HG02623 (cell line): ENCODE results near the gene GPA33.

Source experiments
- ATAC-seq: cut with Tn5 transposase; IDR thresholded peaks from one replicate; pipeline ENCODE4 v1.9.1; 2021; ENCODE audit warnings: moderate library complexity; ENCODE audit not compliant: unreplicated experiment

GPA33 gene

DNA sequence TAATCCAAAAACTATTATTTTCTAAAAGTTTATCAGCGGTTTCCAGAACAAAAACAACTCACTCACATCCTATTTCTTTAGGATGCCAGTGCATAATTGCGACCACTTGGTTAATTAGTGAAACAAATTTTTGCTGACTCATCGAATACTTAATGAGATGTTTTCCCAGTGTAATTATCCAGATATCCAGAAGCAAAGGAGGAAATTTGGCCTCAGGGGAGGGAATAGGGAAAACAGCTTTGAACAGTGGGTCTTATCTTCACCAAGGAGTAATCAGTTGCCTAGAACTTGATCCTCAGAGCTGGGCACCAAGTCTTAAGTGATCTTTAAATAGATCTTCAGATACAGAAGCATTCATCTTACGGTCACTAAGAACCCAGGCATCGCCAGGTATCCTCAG, 28.0 kb upstream of the GPA33 start:
- ATAC-seq = no peak

DNA sequence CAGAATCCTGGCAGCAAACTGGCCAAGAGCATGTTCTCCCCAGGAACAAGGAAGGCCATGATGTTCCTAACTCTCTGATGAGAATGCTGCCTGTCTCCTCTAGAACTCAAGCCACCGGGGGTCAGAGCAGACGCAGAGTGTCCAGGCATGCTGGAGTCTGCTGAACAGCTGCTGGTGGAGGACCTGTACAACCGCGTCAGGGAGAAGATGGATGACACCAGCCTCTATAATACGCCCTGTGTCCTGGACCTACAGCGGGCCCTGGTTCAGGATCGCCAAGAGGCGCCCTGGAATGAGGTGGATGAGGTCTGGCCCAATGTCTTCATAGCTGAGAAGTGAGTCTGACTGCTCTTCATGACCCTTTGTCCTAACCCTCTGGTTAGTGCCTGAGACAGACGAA, 27.0 kb upstream of the GPA33 start:
- no peak for ATAC-seq

DNA sequence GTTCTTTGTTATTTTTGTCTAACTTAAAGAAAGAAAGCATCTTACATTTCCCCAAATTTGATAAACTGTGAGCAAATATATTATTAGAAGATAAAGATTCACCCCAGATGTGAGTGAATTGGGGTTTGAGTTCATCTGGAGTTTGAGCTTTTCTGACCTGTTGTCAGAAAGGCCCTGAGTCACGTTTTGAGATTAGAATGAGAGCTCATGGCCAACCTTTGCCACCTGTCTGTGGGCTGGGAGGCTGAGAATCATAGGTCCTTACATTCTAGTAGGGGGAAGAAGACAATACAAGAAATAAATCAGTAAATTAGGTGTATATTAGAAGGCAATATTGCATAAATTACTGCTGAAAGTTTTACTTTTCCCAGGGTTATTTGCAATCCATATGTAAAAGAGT, 26.0 kb upstream of the GPA33 start:
- ATAC-seq = no peak

DNA sequence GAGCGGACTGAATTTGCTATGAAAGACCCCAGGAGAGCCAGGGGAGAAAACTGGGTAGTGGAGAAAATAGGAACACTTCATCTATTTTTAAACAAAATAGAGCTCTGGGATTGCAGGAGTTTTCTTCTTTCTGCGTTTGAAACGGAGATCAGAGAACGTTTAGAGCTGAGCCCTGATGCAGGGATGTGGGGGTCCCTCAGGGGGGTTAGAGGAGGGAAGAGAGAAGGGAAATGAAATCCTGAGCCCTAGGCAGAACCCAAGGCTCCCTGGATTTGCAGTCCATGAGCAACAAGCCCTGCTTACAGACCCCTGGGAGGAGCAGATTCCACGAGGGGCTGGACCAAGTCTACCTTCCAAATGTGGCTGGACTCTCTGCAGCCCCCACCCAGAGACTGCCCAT, 25.5 kb upstream of the GPA33 start:
- no peak for ATAC-seq

DNA sequence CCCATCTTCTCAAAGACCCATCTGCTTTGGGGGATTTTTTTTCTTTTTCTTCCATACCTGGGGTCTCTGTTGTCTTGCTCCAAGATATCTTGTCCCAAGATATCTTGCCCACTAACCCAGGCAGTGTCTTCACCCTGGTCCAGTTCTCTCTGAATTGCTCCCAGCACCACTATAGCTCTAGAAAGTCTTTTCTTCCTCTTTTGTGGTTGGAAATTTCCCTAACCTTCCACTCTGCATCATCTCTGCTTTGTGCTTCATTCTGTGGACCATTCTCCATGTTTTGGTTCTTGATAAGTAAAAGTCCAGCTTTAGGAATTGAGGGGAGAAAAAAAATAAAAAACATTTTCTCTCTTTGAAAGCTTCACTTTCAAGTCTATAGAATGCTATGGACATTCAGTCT, 24.5 kb upstream of the GPA33 start:
- no peak for ATAC-seq

DNA sequence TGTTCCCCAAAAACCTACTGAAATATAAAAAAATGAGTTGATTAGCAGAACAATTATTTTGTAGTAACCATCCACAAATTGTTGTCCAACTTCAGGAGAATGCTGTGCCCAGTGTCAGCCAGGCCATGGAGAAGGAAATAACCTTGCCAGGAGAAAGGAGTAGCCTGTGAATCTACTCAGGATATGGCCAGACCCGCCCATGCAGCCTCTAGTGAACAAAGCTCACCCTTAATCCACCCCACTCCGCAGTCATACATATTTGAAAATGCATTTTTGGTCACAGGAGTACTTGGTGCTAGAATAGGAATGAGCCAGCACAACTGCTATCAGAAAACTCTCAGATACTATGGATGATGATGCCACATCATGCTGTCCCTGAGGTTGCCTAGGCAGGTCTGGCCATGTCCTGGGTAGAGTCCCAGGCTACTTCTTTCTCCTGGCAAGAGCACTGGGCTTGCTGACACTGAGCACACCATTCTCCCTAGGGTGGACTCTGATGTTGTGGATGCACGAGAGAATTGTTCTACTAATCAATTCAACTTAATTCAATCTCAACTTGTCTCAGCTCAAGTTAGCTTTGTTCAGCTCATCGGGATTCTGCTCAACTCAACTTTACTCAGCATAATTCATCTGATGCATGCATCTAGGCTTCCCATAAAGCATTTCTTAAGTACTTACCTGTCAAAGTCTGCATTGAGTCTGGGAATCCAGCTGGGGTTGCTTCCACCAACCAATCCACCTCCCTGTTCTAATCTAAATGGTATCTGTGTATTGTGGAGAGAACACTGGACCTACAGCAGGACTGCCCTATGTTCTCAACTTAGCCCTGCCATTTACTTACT, 21.9 kb upstream of the GPA33 start:
- ATAC-seq = no peak

DNA sequence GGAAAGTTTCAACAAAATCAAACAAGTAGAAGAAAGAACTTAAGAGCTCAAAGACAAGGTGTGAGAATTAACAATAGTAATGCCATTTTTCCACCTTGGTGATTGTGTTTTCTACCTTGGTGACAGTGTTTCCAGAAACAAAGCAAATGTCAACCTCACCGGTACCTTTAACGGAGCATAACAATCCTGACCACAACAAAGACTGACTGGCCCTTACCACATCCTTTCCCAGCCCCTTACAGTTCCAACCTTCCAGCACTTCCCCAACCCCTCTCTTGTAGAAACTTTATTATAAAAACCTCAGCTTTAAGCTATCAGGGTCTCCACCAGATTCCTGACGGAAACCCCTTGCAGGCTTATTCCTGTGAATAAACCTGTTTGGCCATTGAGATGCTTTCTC, 20.4 kb upstream of the GPA33 start:
- no peak for ATAC-seq

DNA sequence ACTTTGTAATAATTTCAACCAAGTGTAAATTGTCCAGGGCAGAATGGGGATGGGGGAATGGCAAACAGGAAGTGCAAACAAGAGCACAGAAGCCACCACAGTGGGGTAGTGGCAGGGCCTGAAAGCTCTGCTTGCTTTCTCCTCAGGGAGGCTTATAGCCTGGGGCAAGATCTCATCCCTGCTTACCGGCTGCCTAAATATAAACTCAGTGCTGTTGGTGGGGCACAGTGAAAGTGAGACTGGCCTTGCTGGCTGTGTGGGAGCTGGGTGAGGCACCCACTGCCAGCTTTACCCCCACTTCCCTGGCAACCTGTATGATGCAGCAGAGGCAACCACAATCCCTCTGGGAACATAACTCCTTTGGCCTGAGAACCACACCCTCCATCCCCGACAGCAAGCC, 18.9 kb upstream of the GPA33 start:
- ATAC-seq = no peak

DNA sequence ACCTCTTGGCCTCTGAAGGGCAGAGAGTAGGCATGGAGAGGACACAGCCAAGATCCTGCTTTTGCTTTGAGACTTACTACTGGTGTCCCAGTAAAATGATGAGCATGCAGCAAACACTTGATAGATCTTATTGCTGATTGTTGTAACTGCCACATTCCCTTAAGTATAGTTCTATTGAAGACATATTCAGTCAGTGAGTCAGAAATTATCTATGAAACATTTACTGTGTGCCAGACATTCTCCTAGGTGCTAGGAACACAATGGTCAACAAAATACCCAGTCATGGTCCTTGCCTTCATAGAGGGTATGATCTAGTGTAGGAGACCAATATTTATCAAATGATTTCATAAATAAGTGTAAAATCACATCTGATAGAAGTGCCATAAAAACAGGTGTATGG, 17.3 kb upstream of the GPA33 start:
- no peak for ATAC-seq

DNA sequence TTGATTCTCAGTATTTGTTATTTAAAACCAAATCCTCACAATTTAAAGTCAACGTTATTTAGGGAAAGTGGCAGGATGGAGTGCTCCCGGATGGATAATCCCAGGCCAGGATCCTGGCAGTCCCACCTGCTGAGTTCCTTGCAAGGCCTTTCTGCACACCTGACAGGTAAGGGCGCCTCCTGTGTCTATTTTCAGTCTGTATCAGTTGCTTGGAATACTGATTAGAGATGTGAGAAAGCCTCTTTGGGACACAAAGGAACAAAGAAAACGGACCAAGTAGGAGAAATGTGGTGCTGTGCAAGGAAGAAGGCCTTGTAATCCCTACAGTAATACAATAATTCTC, 15.9 kb upstream of the GPA33 start:
- ATAC-seq = no peak

DNA sequence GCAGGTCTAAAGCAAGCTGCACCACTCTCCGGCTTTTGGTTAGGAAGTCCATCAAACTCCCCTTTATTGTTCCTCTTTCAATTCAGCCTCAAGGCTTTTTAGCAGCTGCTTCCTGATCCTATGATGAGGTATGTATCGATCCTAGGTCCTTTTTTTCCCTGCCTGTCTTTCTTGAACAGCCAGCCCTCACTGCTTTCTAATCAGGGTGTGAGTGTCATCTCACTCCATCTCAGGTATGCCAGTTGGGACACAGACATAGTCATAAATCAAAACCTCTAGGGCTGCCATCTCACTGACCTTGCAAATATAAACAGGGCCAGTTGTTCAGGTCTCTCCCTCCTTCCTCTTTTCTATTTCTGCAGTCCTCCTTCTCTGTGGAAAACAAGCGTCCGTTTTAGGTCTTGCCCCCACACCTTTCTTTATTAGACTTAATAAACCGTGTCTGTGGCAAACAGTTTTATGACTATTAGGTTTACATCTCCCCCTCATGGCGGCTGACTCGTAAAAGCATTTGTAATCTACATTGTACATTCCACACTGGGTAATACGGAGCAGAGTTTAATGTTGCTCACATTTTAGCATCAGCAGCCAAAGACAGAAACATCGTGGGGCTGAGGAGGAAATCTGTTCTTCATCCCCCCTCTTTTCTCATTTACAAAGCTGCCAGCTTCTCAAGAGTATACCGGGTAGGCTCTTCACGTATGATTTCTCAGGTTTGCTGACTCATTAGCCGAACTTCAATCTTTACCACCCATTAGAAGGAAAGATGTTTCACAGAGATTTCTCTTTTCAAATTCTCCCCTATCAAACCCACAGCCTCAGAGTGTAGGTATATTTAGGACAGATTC, 15.3 kb upstream of the GPA33 start:
- no peak for ATAC-seq

DNA sequence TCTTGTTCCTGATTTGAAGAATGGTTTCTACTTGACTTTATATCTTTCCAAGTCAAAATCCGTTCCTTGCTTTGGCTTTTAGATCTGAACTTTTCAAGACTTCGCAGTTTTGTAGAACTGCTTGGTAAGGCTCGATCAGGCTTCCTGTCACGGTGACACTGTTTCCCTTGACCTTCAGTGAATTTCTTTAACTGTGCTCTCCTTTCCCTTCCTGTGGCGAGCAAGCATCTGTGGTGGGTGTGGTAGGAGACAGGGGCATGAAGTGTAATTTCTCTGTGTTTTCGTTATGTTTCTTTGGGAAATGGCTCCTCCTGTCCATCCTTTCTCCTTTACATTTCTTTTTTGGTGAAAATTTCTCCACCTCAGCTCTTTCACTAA, 14.1 kb upstream of the GPA33 start:
- ATAC-seq = no peak

DNA sequence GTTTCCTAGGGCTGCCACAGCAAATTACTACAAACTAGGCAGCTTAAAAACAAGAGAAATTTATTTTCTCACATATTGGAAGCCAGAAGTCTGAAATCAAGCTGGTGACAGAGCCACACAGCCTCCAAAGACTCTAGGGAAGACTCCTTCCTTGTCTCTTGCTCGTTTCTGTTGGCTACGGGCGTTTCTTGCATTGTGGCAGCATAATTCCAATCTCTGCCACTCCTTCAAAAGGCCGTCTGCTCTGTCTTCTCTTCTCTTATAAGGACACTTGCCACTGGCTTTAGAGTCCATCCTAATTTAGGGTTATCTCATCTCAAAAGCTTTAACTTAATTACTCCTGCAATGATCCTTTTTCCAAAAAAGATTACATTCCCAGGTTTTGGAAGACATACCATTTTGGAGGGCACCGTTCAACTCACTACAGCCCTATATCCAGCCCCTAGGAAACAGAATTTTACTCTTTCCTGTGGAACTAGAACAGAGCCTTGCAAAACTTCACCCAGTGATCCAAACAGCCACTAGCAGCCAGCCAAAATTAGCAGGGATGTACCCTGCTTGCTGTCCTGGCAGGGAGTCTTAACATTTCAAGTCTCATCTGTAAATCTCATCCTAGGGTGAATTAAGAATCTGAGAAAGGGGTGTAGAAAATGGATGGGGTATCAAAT, 12.9 kb upstream of the GPA33 start:
- ATAC-seq = no peak

DNA sequence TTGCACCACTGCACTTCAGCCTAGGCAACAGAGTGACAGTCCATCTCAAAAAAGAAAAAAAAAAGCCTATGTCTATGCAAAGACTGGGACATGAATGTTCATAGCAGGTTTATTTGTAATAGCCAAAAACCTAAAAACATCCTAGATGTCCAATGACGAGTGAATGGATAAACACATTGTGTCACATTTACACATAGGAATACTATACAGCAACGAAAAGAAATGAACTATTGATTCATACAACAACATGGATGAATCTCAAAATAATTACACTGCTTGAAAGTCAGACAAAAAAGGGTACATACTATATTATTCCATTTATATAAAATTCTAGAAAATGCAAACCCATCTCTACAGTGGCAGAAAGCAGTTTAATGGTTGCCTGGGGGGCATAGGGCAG, 11.6 kb upstream of the GPA33 start:
- ATAC-seq = no peak

DNA sequence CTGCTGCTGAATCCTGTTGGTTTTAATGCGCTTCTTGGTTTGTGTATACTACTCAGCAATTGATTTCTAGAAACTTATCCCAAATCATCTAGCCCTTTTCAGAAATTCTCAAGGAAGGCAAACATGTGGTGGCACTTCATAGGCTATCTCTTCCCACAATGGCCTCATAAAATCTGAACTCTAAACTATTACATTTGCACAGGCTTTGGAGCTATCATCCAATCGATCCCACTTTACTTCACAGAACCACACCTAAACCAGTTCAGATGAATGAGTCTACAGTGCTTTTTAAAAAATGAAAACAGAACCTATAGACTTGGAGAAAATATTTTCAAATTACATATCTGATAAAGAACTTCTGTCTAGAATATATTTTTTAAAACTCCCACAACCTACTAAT, 10.6 kb upstream of the GPA33 start:
- no peak for ATAC-seq

DNA sequence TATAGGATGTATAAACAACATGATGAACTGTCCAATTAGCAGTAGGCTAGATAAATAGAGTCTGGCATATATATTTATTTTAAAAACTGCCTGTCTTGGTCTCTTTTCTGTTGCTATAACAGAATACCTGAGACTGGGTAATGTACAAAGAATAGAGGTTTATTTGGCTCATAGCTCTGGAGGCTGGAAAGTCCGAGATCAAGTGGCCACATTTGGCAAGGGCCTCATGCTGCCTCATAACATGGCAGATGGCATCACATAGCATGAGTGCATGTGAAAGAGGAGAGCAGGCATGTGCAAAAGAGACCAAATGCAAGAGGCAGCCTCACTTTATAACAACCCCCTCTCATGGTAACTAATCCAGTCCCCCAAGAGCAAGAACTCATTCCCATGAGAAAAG, 9.7 kb upstream of the GPA33 start:
- no peak for ATAC-seq

DNA sequence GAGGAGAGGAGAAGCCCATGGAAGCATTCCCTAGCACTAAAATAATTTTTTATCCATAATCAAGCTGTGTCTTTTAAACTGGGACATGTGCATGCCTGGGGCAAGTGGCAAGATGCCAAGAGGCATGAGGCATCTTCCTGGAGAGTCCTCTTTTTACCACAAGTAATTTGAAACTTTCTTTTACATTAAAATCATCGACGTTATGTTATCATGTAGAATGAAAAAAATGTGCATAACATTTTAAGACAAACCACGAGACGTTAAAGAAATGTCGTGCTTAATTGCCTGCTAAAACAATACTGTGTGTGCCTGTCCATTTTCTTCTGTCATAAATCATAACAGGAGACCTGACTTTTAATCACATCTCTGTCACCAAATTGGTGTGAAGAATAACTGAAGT, 5.2 kb upstream of the GPA33 start:
- no peak for ATAC-seq

DNA sequence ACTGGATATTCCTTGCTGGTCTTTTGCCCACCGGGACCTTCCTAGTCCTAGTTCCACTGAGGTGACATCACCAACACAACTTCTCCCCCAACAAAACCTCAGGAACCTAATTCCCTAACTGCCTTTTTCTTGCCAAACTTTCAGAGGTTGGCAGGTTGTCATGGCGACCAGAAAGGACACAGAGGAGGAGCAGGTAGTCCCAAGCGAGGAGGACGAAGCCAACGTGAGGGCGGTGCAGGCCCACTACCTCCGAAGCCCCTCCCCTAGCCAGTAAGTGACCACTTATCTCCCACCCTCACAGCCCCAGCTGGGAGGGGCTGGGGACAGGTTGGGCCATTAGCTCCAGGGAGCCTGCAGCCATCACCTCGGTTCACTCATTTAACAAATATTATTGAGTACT, 4.5 kb upstream of the GPA33 start:
- no peak for ATAC-seq

DNA sequence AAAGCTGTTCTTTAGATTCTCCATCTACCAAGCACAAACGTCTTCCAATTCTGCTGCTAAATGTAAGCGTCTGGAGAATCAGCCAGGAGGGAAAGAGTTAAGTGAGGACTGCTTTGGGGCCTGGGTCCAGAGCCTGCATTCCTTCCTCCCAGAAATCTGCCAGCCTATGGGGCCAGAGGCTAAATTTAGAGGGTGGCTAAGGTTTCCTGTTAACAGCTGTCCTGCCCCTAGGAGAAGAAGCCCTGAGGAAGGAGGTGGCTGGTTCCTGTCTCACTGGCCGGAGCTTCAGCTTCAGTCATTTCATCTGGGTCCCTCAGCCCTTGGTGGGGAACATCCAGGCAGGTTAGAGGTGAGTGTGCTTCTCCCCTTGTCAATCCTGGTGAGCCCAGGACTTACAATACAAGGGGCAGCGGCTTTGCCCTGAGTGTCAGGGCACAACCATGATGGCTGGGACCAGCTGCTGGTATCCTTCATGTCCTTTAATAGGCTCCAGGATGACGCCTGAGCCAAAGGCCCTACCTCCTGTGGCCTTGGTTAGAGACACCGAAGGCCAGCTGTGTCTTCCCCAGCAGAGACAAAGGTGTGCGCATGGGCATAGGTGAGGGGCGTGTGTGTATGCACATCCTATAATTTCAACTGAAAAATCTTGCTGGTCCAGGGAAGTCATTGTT, 3.8 kb upstream of the GPA33 start, which contains the start of gene STYXL2:
Gene STYXL2, plus strand, starts transcription at position 230 of the 671 bp plus-strand sequence. CDS start 775 bp downstream, outside the sequence.
- ATAC-seq = no peak

DNA sequence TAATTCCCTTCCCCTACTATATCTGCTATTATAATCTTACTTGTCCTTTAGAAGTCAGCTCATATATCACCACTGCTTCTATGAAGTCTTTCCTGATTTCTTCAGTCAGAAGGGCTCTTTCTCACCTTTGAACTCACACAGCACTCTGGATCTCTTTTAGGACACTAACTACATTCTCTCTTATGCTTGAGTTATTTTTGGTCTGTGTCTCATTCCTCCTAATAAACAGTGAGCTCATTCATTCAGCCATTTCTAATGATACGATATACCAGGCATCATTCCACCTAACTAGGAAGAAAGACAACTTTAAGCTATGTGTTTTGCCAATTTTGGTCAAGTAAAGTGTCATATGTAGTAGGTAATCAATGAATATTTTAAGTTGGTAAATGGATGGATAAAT, 2.5 kb upstream of the GPA33 start:
- no peak for ATAC-seq

DNA sequence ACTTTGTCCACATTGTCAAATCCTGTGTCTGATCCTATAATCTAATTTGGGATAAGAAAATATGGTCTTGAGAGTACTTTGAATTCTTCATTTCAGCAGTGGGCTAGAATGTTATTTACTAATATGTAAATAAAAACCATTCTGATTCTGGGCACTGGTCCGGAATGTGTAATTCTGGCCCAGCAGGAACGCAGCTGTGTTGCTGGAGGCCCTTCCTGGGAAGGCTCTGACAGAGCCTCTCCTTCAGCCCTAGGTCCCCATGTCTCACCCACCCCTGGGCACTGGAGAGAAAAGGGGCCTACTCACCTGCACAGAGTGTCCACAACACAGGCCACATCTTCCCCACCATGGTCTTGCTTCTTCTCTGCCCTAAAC, 251 bp downstream of the GPA33 start:
- no peak for ATAC-seq
